ELR (cell line): ENCODE data around the gene ADIPOQ.
A peak's percentile ranks its signal among the peaks of the same experiment; 100 is the strongest.
"Not testable (repeated sequence)": the region's sequence is repeated elsewhere in the genome, so short reads cannot be mapped to it uniquely, and the experiment has no call there.

Experiments used
- DNase-seq: peaks from one replicate; pipeline ENCODE4 v3.0.0-alpha.2; 2015; ENCODE audit warnings: low read depth

The ADIPOQ gene

GRCh38 chr3:186842426-186843038, at the start of gene ADIPOQ:
ADIPOQ (plus strand) TSS chr3:186842710; CDS start chr3:186853059, 10,349 bp downstream.
- DNase-seq: no peak

GRCh38 chr3:186798239-186798874, 44.2 kb upstream of the ADIPOQ start:
- DNase-seq: no peak

- no peak for DNase-seq
Measured at GRCh38 chr3:186800285-186800684, 42.2 kb upstream of the ADIPOQ start.

- no peak for DNase-seq
Measured at GRCh38 chr3:186802701-186803100, 39.8 kb upstream of the ADIPOQ start.

GRCh38 chr3:186803447-186803846, 39.1 kb upstream of the ADIPOQ start:
- DNase-seq: not testable (repeated sequence)

GRCh38 chr3:186806089-186807055, 36.1 kb upstream of the ADIPOQ start, which contains the start of gene RFC4:
RFC4 (minus strand) TSS chr3:186806482; CDS start chr3:186804713, 1,769 bp downstream.
- DNase-seq: peak; percentile 83

- DNase-seq: no peak
Measured at GRCh38 chr3:186807231-186807630, 35.3 kb upstream of the ADIPOQ start.

- DNase-seq: no peak
Measured at GRCh38 chr3:186810336-186810996, 32.0 kb upstream of the ADIPOQ start.

GRCh38 chr3:186811313-186811712, 31.2 kb upstream of the ADIPOQ start:
- not testable (repeated sequence) for DNase-seq

GRCh38 chr3:186814100-186814499, 28.4 kb upstream of the ADIPOQ start:
- no peak for DNase-seq

GRCh38 chr3:186815435-186815834, 27.1 kb upstream of the ADIPOQ start:
- DNase-seq: peak; percentile 83

- DNase-seq: no peak
Measured at GRCh38 chr3:186818516-186818915, 24.0 kb upstream of the ADIPOQ start.

- no peak for DNase-seq
Measured at GRCh38 chr3:186818956-186819355, 23.6 kb upstream of the ADIPOQ start.

GRCh38 chr3:186821429-186822387, 20.8 kb upstream of the ADIPOQ start:
- peak; percentile 76 for DNase-seq

GRCh38 chr3:186822388-186822759, 20.1 kb upstream of the ADIPOQ start:
- not testable (repeated sequence) for DNase-seq

- DNase-seq: peak; percentile 60
Measured at GRCh38 chr3:186823386-186823785, 19.1 kb upstream of the ADIPOQ start.

GRCh38 chr3:186824430-186825139, 17.9 kb upstream of the ADIPOQ start:
- no peak for DNase-seq

- DNase-seq: peak; percentile 78
Measured at GRCh38 chr3:186825294-186825821, 17.2 kb upstream of the ADIPOQ start.

- no peak for DNase-seq
Measured at GRCh38 chr3:186825872-186826409, 16.6 kb upstream of the ADIPOQ start.
